ENCODE data around the gene MORC2.

MORC2 gene

DNA sequence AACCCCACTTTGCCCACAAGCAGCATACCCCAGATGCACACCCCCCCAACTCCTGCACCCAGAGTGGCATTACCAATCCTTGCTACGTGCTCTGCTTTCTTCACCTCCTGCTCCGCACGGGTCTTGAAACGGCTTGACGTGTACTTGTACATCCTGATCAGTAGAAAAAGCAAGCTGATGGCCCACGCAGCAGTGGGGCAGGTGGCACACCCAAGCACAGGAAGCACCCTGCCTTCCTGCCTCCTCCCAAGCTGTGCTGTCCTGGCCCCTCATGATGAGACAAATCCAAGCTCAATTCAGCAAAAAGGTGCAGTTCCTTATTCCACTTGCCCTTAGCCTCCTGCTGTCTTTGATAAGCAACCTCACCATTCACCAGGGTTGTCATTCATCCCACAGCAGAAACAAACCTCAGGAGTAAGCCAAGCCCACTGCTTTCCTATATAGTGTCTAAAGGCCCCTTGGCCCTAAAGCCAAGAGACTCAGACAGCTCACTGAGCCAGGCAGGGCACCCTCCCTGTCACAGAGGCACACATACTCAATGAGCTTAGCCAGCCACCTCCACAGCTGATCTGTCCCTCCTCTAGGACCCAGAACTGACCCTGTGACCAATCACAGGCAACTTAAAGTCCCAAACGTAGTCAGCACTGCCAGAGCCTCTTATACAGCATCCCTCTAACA, 27.8 kb downstream of the MORC2 start (continued):
- TF ChIP-seq ZNF565 (CRISPR knock-in tag; conservative IDR thresholded peaks at IDR 0.05; ENCODE audit: low read depth) (no peak), ISL1 (CRISPR knock-in tag; IDR thresholded peaks at IDR 0.05) (no peak), RARB (CRISPR knock-in tag; IDR thresholded peaks at IDR 0.05) (no peak), SNAI2 (CRISPR knock-in tag; IDR thresholded peaks at IDR 0.05) (no peak)
- TF ChIP-seq, protein P1, sequence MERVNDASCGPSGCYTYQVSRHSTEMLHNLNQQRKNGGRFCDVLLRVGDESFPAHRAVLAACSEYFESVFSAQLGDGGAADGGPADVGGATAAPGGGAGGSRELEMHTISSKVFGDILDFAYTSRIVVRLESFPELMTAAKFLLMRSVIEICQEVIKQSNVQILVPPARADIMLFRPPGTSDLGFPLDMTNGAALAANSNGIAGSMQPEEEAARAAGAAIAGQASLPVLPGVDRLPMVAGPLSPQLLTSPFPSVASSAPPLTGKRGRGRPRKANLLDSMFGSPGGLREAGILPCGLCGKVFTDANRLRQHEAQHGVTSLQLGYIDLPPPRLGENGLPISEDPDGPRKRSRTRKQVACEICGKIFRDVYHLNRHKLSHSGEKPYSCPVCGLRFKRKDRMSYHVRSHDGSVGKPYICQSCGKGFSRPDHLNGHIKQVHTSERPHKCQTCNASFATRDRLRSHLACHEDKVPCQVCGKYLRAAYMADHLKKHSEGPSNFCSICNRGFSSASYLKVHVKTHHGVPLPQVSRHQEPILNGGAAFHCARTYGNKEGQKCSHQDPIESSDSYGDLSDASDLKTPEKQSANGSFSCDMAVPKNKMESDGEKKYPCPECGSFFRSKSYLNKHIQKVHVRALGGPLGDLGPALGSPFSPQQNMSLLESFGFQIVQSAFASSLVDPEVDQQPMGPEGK (CRISPR knock-in tag; IDR thresholded peaks at IDR 0.05; ENCODE audit: borderline replicate concordance), result no peak

DNA sequence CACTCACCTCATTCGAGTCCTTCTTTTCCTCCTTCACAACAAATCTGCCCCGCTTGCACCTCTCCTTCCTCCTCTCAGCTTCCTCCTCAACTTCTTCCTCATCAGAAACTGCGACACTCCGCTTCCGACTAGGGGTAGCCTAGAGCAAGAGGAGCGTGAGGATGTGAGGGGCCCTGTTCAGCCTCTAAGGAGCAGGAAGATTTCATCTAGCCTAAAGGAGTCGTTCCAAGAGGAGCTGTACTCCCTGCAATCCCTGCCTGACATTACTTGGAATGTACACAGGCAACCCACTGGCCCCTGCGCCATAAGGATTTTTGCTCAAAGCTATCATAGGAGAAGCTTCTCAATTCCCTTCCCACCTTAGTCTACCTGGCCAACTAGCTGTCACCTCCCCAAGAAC, 34.5 kb downstream of the MORC2 start:
- TF ChIP-seq ZNF565 (CRISPR knock-in tag; conservative IDR thresholded peaks at IDR 0.05; ENCODE audit: low read depth) (no peak), PPARA (CRISPR knock-in tag; IDR thresholded peaks at IDR 0.05; ENCODE audit: borderline replicate concordance) (no peak), ZFP3 (CRISPR knock-in tag; IDR thresholded peaks at IDR 0.05) (no peak), ZFP30 (CRISPR knock-in tag; IDR thresholded peaks at IDR 0.05) (no peak), CSDC2 (CRISPR knock-in tag; IDR thresholded peaks at IDR 0.05) (no peak), OSR1 (CRISPR knock-in tag; IDR thresholded peaks at IDR 0.05) (no peak), ISL1 (CRISPR knock-in tag; IDR thresholded peaks at IDR 0.05) (no peak), BACH2 (CRISPR knock-in tag; IDR thresholded peaks at IDR 0.05; ENCODE audit: borderline replicate concordance) (no peak), ESRRG (CRISPR knock-in tag; IDR thresholded peaks at IDR 0.05) (no peak), SNAI2 (CRISPR knock-in tag; IDR thresholded peaks at IDR 0.05) (no peak), TOX (CRISPR knock-in tag; IDR thresholded peaks at IDR 0.05; ENCODE audit: borderline replicate concordance) (no peak)
- TF ChIP-seq, protein P1 (CRISPR knock-in tag; IDR thresholded peaks at IDR 0.05; ENCODE audit: borderline replicate concordance), result no peak
- TF ChIP-seq, protein P2, sequence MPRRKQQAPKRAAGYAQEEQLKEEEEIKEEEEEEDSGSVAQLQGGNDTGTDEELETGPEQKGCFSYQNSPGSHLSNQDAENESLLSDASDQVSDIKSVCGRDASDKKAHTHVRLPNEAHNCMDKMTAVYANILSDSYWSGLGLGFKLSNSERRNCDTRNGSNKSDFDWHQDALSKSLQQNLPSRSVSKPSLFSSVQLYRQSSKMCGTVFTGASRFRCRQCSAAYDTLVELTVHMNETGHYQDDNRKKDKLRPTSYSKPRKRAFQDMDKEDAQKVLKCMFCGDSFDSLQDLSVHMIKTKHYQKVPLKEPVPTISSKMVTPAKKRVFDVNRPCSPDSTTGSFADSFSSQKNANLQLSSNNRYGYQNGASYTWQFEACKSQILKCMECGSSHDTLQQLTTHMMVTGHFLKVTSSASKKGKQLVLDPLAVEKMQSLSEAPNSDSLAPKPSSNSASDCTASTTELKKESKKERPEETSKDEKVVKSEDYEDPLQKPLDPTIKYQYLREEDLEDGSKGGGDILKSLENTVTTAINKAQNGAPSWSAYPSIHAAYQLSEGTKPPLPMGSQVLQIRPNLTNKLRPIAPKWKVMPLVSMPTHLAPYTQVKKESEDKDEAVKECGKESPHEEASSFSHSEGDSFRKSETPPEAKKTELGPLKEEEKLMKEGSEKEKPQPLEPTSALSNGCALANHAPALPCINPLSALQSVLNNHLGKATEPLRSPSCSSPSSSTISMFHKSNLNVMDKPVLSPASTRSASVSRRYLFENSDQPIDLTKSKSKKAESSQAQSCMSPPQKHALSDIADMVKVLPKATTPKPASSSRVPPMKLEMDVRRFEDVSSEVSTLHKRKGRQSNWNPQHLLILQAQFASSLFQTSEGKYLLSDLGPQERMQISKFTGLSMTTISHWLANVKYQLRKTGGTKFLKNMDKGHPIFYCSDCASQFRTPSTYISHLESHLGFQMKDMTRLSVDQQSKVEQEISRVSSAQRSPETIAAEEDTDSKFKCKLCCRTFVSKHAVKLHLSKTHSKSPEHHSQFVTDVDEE (CRISPR knock-in tag; IDR thresholded peaks at IDR 0.05), result no peak
- no peak for ATAC-seq

DNA sequence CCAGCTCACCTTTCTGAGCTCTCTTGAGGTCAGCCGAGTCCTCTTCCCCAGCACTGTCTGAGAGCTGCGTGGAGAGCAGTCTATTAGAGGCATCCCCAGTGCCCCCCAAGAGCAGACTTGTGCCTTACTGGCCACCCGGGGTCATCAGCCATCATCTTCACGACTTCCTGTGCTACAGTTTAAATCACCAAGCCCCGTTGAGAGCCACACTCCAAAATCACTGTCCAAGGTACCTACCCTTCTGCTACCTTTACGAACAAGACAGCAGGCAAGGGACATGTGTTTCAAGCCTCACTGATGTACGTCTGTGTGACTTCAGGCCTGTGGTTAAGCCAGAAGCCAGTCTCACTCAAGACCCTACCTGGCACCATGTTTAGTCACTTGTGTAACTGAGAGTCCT, 35.1 kb downstream of the MORC2 start:
- no peak for ATAC-seq
- TF ChIP-seq, protein P3, sequence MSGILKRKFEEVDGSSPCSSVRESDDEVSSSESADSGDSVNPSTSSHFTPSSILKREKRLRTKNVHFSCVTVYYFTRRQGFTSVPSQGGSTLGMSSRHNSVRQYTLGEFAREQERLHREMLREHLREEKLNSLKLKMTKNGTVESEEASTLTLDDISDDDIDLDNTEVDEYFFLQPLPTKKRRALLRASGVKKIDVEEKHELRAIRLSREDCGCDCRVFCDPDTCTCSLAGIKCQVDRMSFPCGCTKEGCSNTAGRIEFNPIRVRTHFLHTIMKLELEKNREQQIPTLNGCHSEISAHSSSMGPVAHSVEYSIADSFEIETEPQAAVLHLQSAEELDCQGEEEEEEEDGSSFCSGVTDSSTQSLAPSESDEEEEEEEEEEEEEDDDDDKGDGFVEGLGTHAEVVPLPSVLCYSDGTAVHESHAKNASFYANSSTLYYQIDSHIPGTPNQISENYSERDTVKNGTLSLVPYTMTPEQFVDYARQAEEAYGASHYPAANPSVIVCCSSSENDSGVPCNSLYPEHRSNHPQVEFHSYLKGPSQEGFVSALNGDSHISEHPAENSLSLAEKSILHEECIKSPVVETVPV (CRISPR knock-in tag; IDR thresholded peaks at IDR 0.05), result no peak
- no peak for TF ChIP-seq GLIS3 (CRISPR knock-in tag; IDR thresholded peaks at IDR 0.05)
- TF ChIP-seq, protein P4, sequence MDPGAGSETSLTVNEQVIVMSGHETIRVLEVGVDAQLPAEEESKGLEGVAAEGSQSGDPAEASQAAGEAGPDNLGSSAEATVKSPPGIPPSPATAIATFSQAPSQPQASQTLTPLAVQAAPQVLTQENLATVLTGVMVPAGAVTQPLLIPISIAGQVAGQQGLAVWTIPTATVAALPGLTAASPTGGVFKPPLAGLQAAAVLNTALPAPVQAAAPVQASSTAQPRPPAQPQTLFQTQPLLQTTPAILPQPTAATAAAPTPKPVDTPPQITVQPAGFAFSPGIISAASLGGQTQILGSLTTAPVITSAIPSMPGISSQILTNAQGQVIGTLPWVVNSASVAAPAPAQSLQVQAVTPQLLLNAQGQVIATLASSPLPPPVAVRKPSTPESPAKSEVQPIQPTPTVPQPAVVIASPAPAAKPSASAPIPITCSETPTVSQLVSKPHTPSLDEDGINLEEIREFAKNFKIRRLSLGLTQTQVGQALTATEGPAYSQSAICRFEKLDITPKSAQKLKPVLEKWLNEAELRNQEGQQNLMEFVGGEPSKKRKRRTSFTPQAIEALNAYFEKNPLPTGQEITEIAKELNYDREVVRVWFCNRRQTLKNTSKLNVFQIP (CRISPR knock-in tag; IDR thresholded peaks at IDR 0.05; ENCODE audit: borderline replicate concordance, low read depth), result no peak
- no peak for TF ChIP-seq TCF4 (CRISPR knock-in tag; IDR thresholded peaks at IDR 0.05; ENCODE audit: borderline replicate concordance)
- TF ChIP-seq ZFP3 (CRISPR knock-in tag; IDR thresholded peaks at IDR 0.05), result no peak
- TF ChIP-seq SNAI2 (CRISPR knock-in tag; IDR thresholded peaks at IDR 0.05), result no peak
- TF ChIP-seq, protein P1 (CRISPR knock-in tag; IDR thresholded peaks at IDR 0.05; ENCODE audit: borderline replicate concordance), result no peak
- TF ChIP-seq ZC3H10 (CRISPR knock-in tag; IDR thresholded peaks at IDR 0.05), result no peak
- no peak for TF ChIP-seq BACH2 (CRISPR knock-in tag; IDR thresholded peaks at IDR 0.05; ENCODE audit: borderline replicate concordance)
- TF ChIP-seq ZNF8 (CRISPR knock-in tag; IDR thresholded peaks at IDR 0.05), result no peak
- no peak for TF ChIP-seq ZFP30 (CRISPR knock-in tag; IDR thresholded peaks at IDR 0.05)
- no peak for TF ChIP-seq RARB (CRISPR knock-in tag; IDR thresholded peaks at IDR 0.05)
- no peak for TF ChIP-seq ZNF70 (CRISPR knock-in tag; IDR thresholded peaks at IDR 0.05)
